IMR-90 (cell line): ENCODE data around the gene MIER2. TPM values are rescaled to one million over a fixed set of nuclear protein-coding genes. Genes with fewer than 3 reads are reported as not detected.

Source experiments
- ATAC-seq: fragments of 200-7000 bp; cut with Tn5 transposase; 2 replicates; pipeline ENCODE4 v1.9.1; 2020; ENCODE audit warnings: low read depth, mild to moderate bottlenecking, moderate library complexity
- BruUV-seq: library from RNA; stranded (reverse); fragments of 400-500 nt; replicated peaks from 2 replicates; lab custom pipeline; 2021; lab: Mats Ljungman, UMichigan
- CTCF ChIA-PET: fragments of 300-600 bp; formaldehyde crosslinking; extraction: SDS; loops from one replicate; lab custom pipeline; 2021; ENCODE audit warnings: antibody characterized with exemption; lab: Yijun Ruan, JAX
- POLR2A ChIA-PET: fragments of 300-600 bp; sonication (Branson Sonifier 250); formaldehyde crosslinking; loops from one replicate; lab custom pipeline; 2022; ENCODE audit warnings: antibody characterized with exemption; ENCODE audit not compliant: unreplicated experiment; lab: Charles Lee
- DNase-seq: peaks from one replicate; pipeline ENCODE4 v3.0.0; 2013
- H2AFZ ChIP-seq: replicated peaks from 2 replicates; pipeline ENCODE3; 2013; ENCODE audit warnings: low read length, mild to moderate bottlenecking; ENCODE audit not compliant: poor library complexity
- H2AK5ac ChIP-seq: 2 replicates; pipeline ENCODE4 v1.6.1; 2013; ENCODE audit warnings: low read depth, low read length, inconsistent platforms
- H2AK9ac ChIP-seq: replicated peaks from 2 replicates; pipeline ENCODE3; 2013; ENCODE audit warnings: mild to moderate bottlenecking, low read depth, low read length, moderate library complexity; ENCODE audit not compliant: poor library complexity
- H2BK120ac ChIP-seq: 2 replicates; pipeline ENCODE4 v1.6.1; 2013; ENCODE audit warnings: low read depth, low read length, inconsistent platforms
- H2BK15ac ChIP-seq: 3 replicates; pipeline ENCODE4 v1.6.1; 2013; ENCODE audit warnings: low read depth, low read length, inconsistent platforms
- H2BK20ac ChIP-seq: 2 replicates; pipeline ENCODE4 v1.6.1; 2013; ENCODE audit warnings: low read depth, mild to moderate bottlenecking, inconsistent platforms, low read length, moderate library complexity
- H2BK5ac ChIP-seq: 2 replicates; pipeline ENCODE4 v1.6.1; 2013; ENCODE audit warnings: mild to moderate bottlenecking, low read depth, low read length, inconsistent platforms; ENCODE audit not compliant: poor library complexity, severe bottlenecking
- H3K14ac ChIP-seq: replicated peaks from 2 replicates; pipeline ENCODE4 v1.6.1; 2013; ENCODE audit warnings: low read depth, low read length, inconsistent platforms
- H3K18ac ChIP-seq: 2 replicates; pipeline ENCODE4 v1.6.1; 2013; ENCODE audit warnings: low read depth, low read length, control low read depth
- H3K23ac ChIP-seq: 2 replicates; pipeline ENCODE4 v1.6.1; 2013; ENCODE audit warnings: low read depth, low read length, inconsistent platforms
- H3K27ac ChIP-seq: 2 replicates; pipeline ENCODE4 v1.5.1; 2013; ENCODE audit warnings: mild to moderate bottlenecking, control low read depth, low read length; ENCODE audit not compliant: insufficient read depth
- H3K27me3 ChIP-seq: 2 replicates; pipeline ENCODE4 v1.6.1; 2013; ENCODE audit warnings: low read length; ENCODE audit not compliant: control insufficient read depth, insufficient read depth
- H3K36me3 ChIP-seq: 2 replicates; pipeline ENCODE4 v1.6.1; 2013; ENCODE audit warnings: low read length, mixed read lengths; ENCODE audit not compliant: control insufficient read depth, insufficient read depth
- H3K4ac ChIP-seq: 2 replicates; pipeline ENCODE4 v1.6.1; 2013; ENCODE audit warnings: low read depth, low read length, inconsistent platforms
- H3K4me1 ChIP-seq: 2 replicates; pipeline ENCODE4 v1.6.1; 2013; ENCODE audit warnings: low read length, mixed read lengths; ENCODE audit not compliant: control insufficient read depth, insufficient read depth
- H3K4me2 ChIP-seq: 2 replicates; pipeline ENCODE4 v1.6.1; 2013; ENCODE audit warnings: low read depth, mild to moderate bottlenecking, control low read depth, low read length, moderate library complexity
- H3K4me3 ChIP-seq: 2 replicates; pipeline ENCODE4 v1.5.1; 2013; ENCODE audit warnings: low read depth, mild to moderate bottlenecking, control low read depth, low read length, moderate library complexity; ENCODE audit not compliant: insufficient read depth
- H3K56ac ChIP-seq: 2 replicates; pipeline ENCODE4 v1.6.1; 2013; ENCODE audit warnings: low read length, inconsistent platforms; ENCODE audit not compliant: insufficient read depth; ENCODE audit errors: extremely low read depth
- H3K79me1 ChIP-seq, 2 experiments: 2 replicates each; pipeline ENCODE4 v1.6.1; 2013; ENCODE audit warnings: low read length in 2 of 2, inconsistent platforms in 1 of 2, low read depth in 1 of 2
- H3K9ac ChIP-seq: 2 replicates; pipeline ENCODE4 v1.6.1; 2013; ENCODE audit warnings: low read depth, low read length, control low read depth
- H3K9me1 ChIP-seq: 2 replicates; pipeline ENCODE4 v1.6.1; 2013; ENCODE audit warnings: low read length, inconsistent platforms; ENCODE audit not compliant: insufficient read depth
- H3K9me3 ChIP-seq: 2 replicates; pipeline ENCODE4 v1.6.1; 2013; ENCODE audit warnings: low read length; ENCODE audit not compliant: control insufficient read depth, insufficient read depth
- H4K20me1 ChIP-seq: 2 replicates; pipeline ENCODE4 v1.6.1; 2013; ENCODE audit warnings: low read length, inconsistent platforms; ENCODE audit not compliant: insufficient read depth
- H4K5ac ChIP-seq: 2 replicates; pipeline ENCODE4 v1.6.1; 2013; ENCODE audit warnings: mild to moderate bottlenecking, low read depth, low read length, control low read depth
- H4K8ac ChIP-seq, 2 experiments: 2 replicates each; pipeline ENCODE4 v1.6.1; 2013; ENCODE audit warnings: low read depth in 2 of 2, low read length in 2 of 2, control low read depth in 1 of 2, inconsistent platforms in 1 of 2
- H4K91ac ChIP-seq: 2 replicates; pipeline ENCODE4 v1.6.1; 2013; ENCODE audit warnings: low read depth, low read length, inconsistent platforms; ENCODE audit not compliant: insufficient read depth
- FOS ChIP-seq: fragments of 150-350 bp; IDR thresholded peaks from 2 replicates; pipeline ENCODE4 v1.6.1; 2016; ENCODE audit warnings: low read depth, low read length
- NFE2L2 ChIP-seq: fragments of 150-350 bp; IDR thresholded peaks from 2 replicates; pipeline ENCODE4 v1.6.1; 2016; ENCODE audit warnings: low read depth, mild to moderate bottlenecking, low read length
- RAD21 ChIP-seq: IDR thresholded peaks from 2 replicates; pipeline ENCODE4 v1.6.1; 2012; ENCODE audit warnings: low read length, improper control_type of control experiment
- RFX5 ChIP-seq: IDR thresholded peaks from 2 replicates; pipeline ENCODE4 v1.8.0; 2012; ENCODE audit warnings: low read depth, mild to moderate bottlenecking, low read length, moderate library complexity
- WGBS, 2 experiments: methylation state at CpG; one replicate each; pipeline versions ENCODE4 v1.1.5 to v1.1.7; 2013; ENCODE audit warnings: missing lambda C conversion rate in 2 of 2; ENCODE audit not compliant: insufficient read length in 1 of 2; ENCODE audit errors: extremely low coverage in 2 of 2; 5-methylcytosine and 5-hydroxymethylcytosine counted together
- dilution Hi-C: fragments of 300-500 bp; cut with HindIII; formaldehyde crosslinking; loops from one replicate; pipeline ENCODE4 v1.14.3; 2018; ENCODE audit warnings: low sequenced_read_pairs; ENCODE audit not compliant: unreplicated experiment
- in situ Hi-C: fragments of 300-500 bp; cut with MboI; formaldehyde crosslinking; loops from 3 replicates; pipeline ENCODE4 v1.14.3; 2019; ENCODE audit warnings: low sequenced_read_pairs, inconsistent platforms, mixed read lengths
- intact Hi-C: fragments of 100-400 bp; cut with micrococcal nuclease; formaldehyde crosslinking; loops from 2 replicates; pipeline ENCODE4 v1.10.0; 2022
- polyA plus RNA-seq, 3 experiments: library from polyadenylated mRNA; depleted of rRNA; stranded (reverse); fragments of >200 nt; gene quantifications; 2 replicates each; pipeline ENCODE4 v1.2.3, GENCODE V29; 2012; ENCODE audit warnings: low replicate concordance in 1 of 3
- total RNA-seq: library from RNA; depleted of rRNA; stranded (reverse); fragments of >200 nt; gene quantifications from 2 replicates; pipeline ENCODE4 v1.2.3, GENCODE V29; 2012
- TF ChIP-seq, protein P1 (sequence below): conservative IDR thresholded peaks from 2 replicates; pipeline ENCODE4 v1.5.1; 2012; ENCODE audit warnings: mild to moderate bottlenecking, low read depth, low read length, improper control_type of control experiment

MIER2 gene
- total and polyA plus RNA-seq, 2 of the 4 experiments (the other 2 are of a cell fraction), result 28.0 to 28.4 TPM

DNA sequence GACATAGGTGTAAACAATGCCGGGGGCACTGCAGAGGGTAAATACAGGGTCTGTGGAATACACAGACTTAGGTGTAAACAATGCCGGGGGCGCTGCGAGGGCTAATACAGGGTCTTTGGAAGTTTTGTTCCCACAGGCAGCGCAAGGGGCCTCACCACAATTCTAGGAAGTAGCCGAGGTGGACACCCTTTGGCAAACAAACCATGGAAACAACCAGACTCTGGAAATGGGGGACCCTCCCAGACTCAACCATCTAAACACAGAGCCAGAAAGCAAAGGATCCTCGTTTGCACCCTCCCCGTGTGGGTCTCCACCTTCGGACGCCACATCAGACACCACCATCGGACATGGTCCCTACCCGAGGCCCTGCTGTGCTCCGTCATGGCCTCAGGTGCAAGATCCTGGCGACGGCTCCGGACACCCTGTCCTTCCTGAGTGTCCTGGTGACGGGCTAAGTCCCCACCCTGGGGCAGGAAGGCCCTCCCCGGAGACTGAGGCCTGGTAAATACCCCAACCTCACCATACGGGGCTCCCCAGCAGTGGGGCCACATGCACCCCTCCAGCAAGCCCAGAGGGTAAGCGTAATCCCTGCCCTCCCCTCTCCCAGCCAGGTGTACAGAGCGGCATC is 36.7 kb downstream of the MIER2 start:
- TF ChIP-seq FOS (no peak), RFX5 (no peak), RAD21 (no peak), NFE2L2 (no peak)
- TF ChIP-seq, protein P1, sequence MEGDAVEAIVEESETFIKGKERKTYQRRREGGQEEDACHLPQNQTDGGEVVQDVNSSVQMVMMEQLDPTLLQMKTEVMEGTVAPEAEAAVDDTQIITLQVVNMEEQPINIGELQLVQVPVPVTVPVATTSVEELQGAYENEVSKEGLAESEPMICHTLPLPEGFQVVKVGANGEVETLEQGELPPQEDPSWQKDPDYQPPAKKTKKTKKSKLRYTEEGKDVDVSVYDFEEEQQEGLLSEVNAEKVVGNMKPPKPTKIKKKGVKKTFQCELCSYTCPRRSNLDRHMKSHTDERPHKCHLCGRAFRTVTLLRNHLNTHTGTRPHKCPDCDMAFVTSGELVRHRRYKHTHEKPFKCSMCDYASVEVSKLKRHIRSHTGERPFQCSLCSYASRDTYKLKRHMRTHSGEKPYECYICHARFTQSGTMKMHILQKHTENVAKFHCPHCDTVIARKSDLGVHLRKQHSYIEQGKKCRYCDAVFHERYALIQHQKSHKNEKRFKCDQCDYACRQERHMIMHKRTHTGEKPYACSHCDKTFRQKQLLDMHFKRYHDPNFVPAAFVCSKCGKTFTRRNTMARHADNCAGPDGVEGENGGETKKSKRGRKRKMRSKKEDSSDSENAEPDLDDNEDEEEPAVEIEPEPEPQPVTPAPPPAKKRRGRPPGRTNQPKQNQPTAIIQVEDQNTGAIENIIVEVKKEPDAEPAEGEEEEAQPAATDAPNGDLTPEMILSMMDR, result no peak
- CTCF ChIA-PET, result no interaction called here
- Histone ChIP-seq H3K79me1 (peaks cover 0 to 35% of the 10 kb centered on the region in 2 experiments), H4K20me1 (peaks cover 26% of the 10 kb centered on the region), H3K56ac (no peak overlapping the region), H3K14ac (no peak overlapping the region), H3K9ac (no peak overlapping the region), H2BK15ac (no peak overlapping the region), H4K8ac (no peak overlapping the region), H3K4me2 (no peak overlapping the region), H2BK5ac (no peak overlapping the region), H3K4me1 (no peaks in the 10 kb centered on the region), H2BK20ac (no peak overlapping the region), H2BK120ac (no peak overlapping the region), H3K9me3 (no peaks in the 10 kb centered on the region), H2AK9ac (no peak overlapping the region), H3K27ac (no peak overlapping the region), H3K23ac (no peak overlapping the region), H3K9me1 (0 out of 2 replicates have a peak, but pooled peaks cover 7% of the 10 kb centered on the region), H3K36me3 (peaks cover 57% of the 10 kb centered on the region), H4K5ac (no peak overlapping the region), H3K18ac (no peak overlapping the region), H3K27me3 (no peaks in the 10 kb centered on the region), H4K91ac (no peak overlapping the region), H2AFZ (no peak overlapping the region), H3K4ac (no peak overlapping the region), H3K4me3 (no peak overlapping the region), H2AK5ac (no peak overlapping the region)
- 97% methylated on average over 8 of the region's 21 CpGs; no CpG with 5 or more reads in 1 of the 2 experiments for WGBS, 2 experiments
- in situ Hi-C loops (no loop called here), intact Hi-C loops (no loop called here), dilution Hi-C loops (no loop called here)
- BruUV-seq, result no TSS peak
- DNase-seq (no peak), ATAC-seq (no peak)
- POLR2A ChIA-PET, result no interaction called here
